Sigmoid colon (tissue), 4 donors: ENCODE results near the gene EPB41L4B.

Source experiments
- EP300 ChIP-seq, 4 donors: sonication (generic); formaldehyde crosslinking; IDR thresholded peaks; one replicate each; pipeline ENCODE4 v1.6.1; 2017; ENCODE audit warnings: antibody characterized with exemption in 4 of 4
- POLR2A ChIP-seq, 2 donors: fragments of 450-650 bp; IDR thresholded peaks; one replicate each; pipeline ENCODE4 v1.6.1; 2016; ENCODE audit warnings: antibody characterized with exemption in 2 of 2, mild to moderate bottlenecking in 2 of 2, moderate library complexity in 2 of 2
- POLR2AphosphoS5 ChIP-seq, 4 donors: sonication (generic); formaldehyde crosslinking; IDR thresholded peaks; one replicate each; pipeline ENCODE4 v1.6.1; 2017; ENCODE audit warnings: antibody characterized with exemption in 4 of 4
- TF ChIP-seq, protein P1 (sequence below), 4 experiments: fragments of 450-650 bp in 3 of 4; fragments of 200-600 bp in 1 of 4; IDR thresholded peaks; one replicate each; pipeline ENCODE4 v1.5.1; 2016 to 2019; ENCODE audit warnings: antibody characterized with exemption in 4 of 4, mild to moderate bottlenecking in 3 of 4, moderate library complexity in 2 of 4

DNA sequence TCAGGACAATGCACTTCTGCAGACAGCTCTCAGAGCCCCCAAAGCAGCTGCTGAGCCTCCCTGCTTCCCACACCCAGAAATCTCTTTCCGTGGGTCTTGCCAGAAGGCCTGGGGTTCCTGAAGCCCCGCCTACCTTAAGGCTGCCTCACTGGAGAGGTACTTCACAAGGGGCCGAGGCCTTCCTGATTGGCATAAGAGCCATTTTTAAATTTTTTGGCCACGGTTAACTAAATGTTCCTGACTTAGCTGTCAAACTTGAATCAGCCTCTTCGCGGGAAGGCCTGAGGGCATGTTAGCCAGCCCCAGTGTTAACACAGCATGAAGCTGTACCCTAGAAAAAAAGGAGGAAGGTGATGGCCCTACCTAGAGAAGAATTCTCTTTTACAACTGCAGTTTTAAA, 20.7 kb upstream of the EPB41L4B start:
- TF ChIP-seq, protein P1, sequence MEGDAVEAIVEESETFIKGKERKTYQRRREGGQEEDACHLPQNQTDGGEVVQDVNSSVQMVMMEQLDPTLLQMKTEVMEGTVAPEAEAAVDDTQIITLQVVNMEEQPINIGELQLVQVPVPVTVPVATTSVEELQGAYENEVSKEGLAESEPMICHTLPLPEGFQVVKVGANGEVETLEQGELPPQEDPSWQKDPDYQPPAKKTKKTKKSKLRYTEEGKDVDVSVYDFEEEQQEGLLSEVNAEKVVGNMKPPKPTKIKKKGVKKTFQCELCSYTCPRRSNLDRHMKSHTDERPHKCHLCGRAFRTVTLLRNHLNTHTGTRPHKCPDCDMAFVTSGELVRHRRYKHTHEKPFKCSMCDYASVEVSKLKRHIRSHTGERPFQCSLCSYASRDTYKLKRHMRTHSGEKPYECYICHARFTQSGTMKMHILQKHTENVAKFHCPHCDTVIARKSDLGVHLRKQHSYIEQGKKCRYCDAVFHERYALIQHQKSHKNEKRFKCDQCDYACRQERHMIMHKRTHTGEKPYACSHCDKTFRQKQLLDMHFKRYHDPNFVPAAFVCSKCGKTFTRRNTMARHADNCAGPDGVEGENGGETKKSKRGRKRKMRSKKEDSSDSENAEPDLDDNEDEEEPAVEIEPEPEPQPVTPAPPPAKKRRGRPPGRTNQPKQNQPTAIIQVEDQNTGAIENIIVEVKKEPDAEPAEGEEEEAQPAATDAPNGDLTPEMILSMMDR (IDR thresholded peaks at IDR 0.05), result no peak
- TF ChIP-seq EP300 (IDR thresholded peaks at IDR 0.05), result no peak
- no peak for TF ChIP-seq POLR2AphosphoS5 (IDR thresholded peaks at IDR 0.05)
- TF ChIP-seq POLR2A (IDR thresholded peaks at IDR 0.05), result no peak
